ENCODE results near the gene LDHAL6A.

The LDHAL6A gene

DNA sequence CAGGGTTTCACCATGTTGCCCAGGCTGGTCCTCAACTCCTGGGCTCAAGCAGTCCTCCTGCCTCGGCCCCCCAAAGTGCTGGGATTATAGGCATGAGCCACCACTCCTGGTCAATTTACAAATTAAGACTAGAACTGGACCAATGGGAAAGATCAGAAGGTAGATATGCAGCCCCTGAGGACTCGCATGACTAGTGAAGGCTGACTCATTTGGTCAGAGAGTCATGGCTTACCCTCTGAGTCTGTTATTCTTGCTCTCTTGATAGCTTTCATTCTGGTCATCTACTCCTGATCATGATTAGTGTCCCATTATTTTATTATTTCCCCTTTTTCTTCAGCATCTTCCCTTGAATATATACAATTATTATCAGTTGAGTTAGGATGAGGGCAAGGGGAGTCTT lies 2.7 kb upstream of the LDHAL6A start:
- POLR2A ChIA-PET, result interaction anchor here (0.6 to 1.0 kb wide), 2 partner anchors 42 to 57 kb away, joined by 3 to 4 read pairs; no protein-coding TSS in a partner anchor
- H3K27ac ChIP-seq (ENCODE audit: extremely low read depth, low read depth, low read length), result no peak overlapping the region
- CTCF ChIA-PET, result interaction anchor here (0.6 to 0.9 kb wide), 2 partner anchors 275 to 599 kb away, joined by 3 to 5 read pairs; no protein-coding TSS in a partner anchor
- TF ChIP-seq ZNF426 (tag by site-specific recombination; IDR thresholded peaks at IDR 0.05) (no peak), ZNF175 (tag by site-specific recombination; IDR thresholded peaks at IDR 0.05) (no peak), ZNF660 (tag by site-specific recombination; IDR thresholded peaks at IDR 0.05) (no peak), SCRT1 (tag by site-specific recombination; IDR thresholded peaks at IDR 0.05; ENCODE audit: borderline replicate concordance) (no peak), YY2 (tag by site-specific recombination; IDR thresholded peaks at IDR 0.05) (no peak), ZNF132 (tag by site-specific recombination; IDR thresholded peaks at IDR 0.05; ENCODE audit: borderline replicate concordance) (no peak), FEZF1 (tag by site-specific recombination; IDR thresholded peaks at IDR 0.05) (no peak), ZNF529 (tag by site-specific recombination; IDR thresholded peaks at IDR 0.05; ENCODE audit: insufficient replicate concordance) (no peak), ZNF394 (tag by site-specific recombination; IDR thresholded peaks at IDR 0.05; ENCODE audit: borderline replicate concordance) (no peak), IKZF3 (tag by site-specific recombination; IDR thresholded peaks at IDR 0.05) (no peak), ZNF623 (tag by site-specific recombination; IDR thresholded peaks at IDR 0.05) (no peak), REPIN1 (tag by site-specific recombination; IDR thresholded peaks at IDR 0.05; ENCODE audit: low read depth) (no peak), ZNF830 (tag by site-specific recombination; IDR thresholded peaks at IDR 0.05; ENCODE audit: low read depth) (no peak), ZNF302 (tag by site-specific recombination; IDR thresholded peaks at IDR 0.05; ENCODE audit: low read depth) (no peak), ZNF211 (tag by site-specific recombination; IDR thresholded peaks at IDR 0.05; ENCODE audit: low read depth) (no peak)
- TF ChIP-seq, protein P1, sequence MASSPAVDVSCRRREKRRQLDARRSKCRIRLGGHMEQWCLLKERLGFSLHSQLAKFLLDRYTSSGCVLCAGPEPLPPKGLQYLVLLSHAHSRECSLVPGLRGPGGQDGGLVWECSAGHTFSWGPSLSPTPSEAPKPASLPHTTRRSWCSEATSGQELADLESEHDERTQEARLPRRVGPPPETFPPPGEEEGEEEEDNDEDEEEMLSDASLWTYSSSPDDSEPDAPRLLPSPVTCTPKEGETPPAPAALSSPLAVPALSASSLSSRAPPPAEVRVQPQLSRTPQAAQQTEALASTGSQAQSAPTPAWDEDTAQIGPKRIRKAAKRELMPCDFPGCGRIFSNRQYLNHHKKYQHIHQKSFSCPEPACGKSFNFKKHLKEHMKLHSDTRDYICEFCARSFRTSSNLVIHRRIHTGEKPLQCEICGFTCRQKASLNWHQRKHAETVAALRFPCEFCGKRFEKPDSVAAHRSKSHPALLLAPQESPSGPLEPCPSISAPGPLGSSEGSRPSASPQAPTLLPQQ (tag by site-specific recombination; IDR thresholded peaks at IDR 0.05), result no peak
- TF ChIP-seq, protein P2, sequence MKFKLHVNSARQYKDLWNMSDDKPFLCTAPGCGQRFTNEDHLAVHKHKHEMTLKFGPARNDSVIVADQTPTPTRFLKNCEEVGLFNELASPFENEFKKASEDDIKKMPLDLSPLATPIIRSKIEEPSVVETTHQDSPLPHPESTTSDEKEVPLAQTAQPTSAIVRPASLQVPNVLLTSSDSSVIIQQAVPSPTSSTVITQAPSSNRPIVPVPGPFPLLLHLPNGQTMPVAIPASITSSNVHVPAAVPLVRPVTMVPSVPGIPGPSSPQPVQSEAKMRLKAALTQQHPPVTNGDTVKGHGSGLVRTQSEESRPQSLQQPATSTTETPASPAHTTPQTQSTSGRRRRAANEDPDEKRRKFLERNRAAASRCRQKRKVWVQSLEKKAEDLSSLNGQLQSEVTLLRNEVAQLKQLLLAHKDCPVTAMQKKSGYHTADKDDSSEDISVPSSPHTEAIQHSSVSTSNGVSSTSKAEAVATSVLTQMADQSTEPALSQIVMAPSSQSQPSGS (tag by site-specific recombination; IDR thresholded peaks at IDR 0.05; ENCODE audit: low read depth), result no peak
- TF ChIP-seq, protein P3, sequence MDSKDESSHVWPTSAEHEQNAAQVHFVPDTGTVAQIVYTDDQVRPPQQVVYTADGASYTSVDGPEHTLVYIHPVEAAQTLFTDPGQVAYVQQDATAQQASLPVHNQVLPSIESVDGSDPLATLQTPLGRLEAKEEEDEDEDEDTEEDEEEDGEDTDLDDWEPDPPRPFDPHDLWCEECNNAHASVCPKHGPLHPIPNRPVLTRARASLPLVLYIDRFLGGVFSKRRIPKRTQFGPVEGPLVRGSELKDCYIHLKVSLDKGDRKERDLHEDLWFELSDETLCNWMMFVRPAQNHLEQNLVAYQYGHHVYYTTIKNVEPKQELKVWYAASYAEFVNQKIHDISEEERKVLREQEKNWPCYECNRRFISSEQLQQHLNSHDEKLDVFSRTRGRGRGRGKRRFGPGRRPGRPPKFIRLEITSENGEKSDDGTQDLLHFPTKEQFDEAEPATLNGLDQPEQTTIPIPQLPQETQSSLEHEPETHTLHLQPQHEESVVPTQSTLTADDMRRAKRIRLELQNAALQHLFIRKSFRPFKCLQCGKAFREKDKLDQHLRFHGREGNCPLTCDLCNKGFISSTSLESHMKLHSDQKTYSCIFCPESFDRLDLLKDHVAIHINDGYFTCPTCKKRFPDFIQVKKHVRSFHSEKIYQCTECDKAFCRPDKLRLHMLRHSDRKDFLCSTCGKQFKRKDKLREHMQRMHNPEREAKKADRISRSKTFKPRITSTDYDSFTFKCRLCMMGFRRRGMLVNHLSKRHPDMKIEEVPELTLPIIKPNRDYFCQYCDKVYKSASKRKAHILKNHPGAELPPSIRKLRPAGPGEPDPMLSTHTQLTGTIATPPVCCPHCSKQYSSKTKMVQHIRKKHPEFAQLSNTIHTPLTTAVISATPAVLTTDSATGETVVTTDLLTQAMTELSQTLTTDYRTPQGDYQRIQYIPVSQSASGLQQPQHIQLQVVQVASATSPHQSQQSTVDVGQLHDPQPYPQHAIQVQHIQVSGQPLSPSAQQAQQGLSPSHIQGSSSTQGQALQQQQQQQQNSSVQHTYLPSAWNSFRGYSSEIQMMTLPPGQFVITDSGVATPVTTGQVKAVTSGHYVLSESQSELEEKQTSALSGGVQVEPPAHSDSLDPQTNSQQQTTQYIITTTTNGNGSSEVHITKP (tag by site-specific recombination; IDR thresholded peaks at IDR 0.05), result no peak
- H3K9me3 ChIP-seq (ENCODE audit: control insufficient read depth, insufficient read depth, low read depth, low read length), result no peaks in the 10 kb centered on the region
- no peaks in the 10 kb centered on the region for H3K36me3 ChIP-seq (ENCODE audit: control insufficient read depth in 2 of 2, insufficient read depth in 1 of 2, low read length in 2 of 2)
- H3K4me3 ChIP-seq (ENCODE audit: low read depth, low read length), result no peak overlapping the region
- no peaks in the 10 kb centered on the region for H3K4me1 ChIP-seq (ENCODE audit: control insufficient read depth, insufficient read depth, low read length)

DNA sequence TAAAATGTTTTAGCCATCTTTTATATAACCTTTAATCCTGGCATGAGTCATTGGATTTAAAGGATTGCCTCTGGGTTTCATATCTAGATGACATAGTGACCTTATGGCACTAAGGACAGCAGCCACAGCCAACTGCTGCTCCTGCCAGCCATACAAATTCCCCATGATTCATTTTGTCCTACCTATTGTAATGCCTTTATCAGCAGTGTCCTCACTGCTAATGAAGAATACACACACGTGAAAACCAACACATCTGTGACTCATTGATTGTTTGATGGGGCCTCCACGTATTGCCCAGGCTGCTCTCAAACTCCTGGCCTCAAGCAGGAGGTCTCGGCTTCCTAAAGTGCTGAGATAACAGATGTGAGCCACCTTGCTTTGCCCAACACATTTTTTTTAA lies 1.8 kb downstream of the LDHAL6A start:
- POLR2A ChIA-PET, result no interaction called here
- Histone ChIP-seq H3K9me3 (ENCODE audit: control insufficient read depth, insufficient read depth, low read depth, low read length) (no peaks in the 10 kb centered on the region), H3K27ac (ENCODE audit: extremely low read depth, low read depth, low read length) (no peak overlapping the region), H3K4me3 (ENCODE audit: low read depth, low read length) (no peak overlapping the region), H3K4me1 (ENCODE audit: control insufficient read depth, insufficient read depth, low read length) (no peaks in the 10 kb centered on the region), H3K36me3 (ENCODE audit: control insufficient read depth in 2 of 2, insufficient read depth in 1 of 2, low read length in 2 of 2) (no peaks in the 10 kb centered on the region)
- CTCF ChIA-PET, result no interaction called here
- no peak for TF ChIP-seq KLF1 (tag by site-specific recombination; IDR thresholded peaks at IDR 0.05)
- no peak for TF ChIP-seq ZNF292 (tag by site-specific recombination; IDR thresholded peaks at IDR 0.05; ENCODE audit: borderline replicate concordance, low read depth)
- no peak for TF ChIP-seq ZNF202 (tag by site-specific recombination; IDR thresholded peaks at IDR 0.05; ENCODE audit: borderline replicate concordance)
- TF ChIP-seq SP7 (tag by site-specific recombination; IDR thresholded peaks at IDR 0.05), result no peak
- TF ChIP-seq TRIM28 (IDR thresholded peaks at IDR 0.05; ENCODE audit: borderline replicate concordance, low read length), result no peak
- TF ChIP-seq ZNF19 (tag by site-specific recombination; IDR thresholded peaks at IDR 0.05; ENCODE audit: low read depth), result no peak
- no peak for TF ChIP-seq ZSCAN30 (tag by site-specific recombination; IDR thresholded peaks at IDR 0.05)
- TF ChIP-seq ZNF426 (tag by site-specific recombination; IDR thresholded peaks at IDR 0.05), result no peak

Measured in HEK293 (cell line).